Activated naive CD4-positive, alpha-beta T cell (primary cell): ENCODE results near the gene AMDHD2.
"Not testable (repeated sequence)": the region's sequence is repeated elsewhere in the genome, so short reads cannot be mapped to it uniquely, and the experiment has no call there.

Experiments used
- DNase-seq, 4 experiments: peaks; one replicate each; lab custom pipeline; 2025; lab: John Stamatoyannopoulos, UW

AMDHD2 gene

GRCh38 chr16:2520097-2520783 is at the start of gene AMDHD2:
TSS of gene AMDHD2 (plus strand) at chr16:2520371. CDS start at chr16:2520459, 88 bp downstream.
- DNase-seq: peak; percentile 60 to 88 (median 72)

GRCh38 chr16:2470603-2471015 is 49.6 kb upstream of the AMDHD2 start:
- no peak for DNase-seq

DNA sequence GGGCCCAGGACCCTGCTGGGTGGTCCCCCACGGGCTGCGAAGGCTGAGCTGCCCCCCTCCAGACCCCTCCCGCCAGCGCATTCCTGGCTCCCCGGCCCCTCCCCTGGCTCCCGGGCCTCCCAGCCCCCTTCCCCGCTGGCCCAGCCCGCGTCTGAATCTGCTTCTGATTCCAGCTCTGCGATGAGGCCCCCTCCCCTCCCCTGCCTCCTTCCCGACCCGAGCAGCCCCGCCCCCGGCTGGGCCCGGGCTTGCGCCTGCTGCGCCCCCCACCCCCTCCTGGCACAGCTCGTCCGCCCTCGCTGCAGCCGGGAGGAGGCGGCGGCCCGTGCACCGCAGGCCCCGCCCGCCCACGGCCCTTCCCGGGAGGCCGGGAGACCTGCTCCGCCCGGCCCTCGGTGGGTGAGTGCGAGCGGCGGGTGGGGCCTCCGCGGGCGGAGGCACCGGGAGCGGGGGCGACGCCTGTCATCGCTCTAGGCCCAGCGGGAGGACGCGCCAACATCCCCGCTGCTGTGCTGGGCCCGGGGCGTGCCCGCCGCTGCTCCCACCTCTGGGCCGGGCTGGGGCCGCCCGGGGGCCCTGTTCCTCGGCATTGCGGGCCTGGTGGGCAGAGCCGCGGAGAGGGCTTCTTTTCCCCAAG is 49.0 kb upstream of the AMDHD2 start, which contains the start of gene NTN3:
TSS of gene NTN3 (plus strand) at position 282 of the 637 bp plus-strand sequence. CDS start 405 bp downstream, outside the sequence.
- no peak for DNase-seq

- DNase-seq: no peak
These were observed 48.3 kb upstream of the AMDHD2 start for GRCh38 chr16:2471653-2472487.

- DNase-seq: no peak
These were observed 47.7 kb upstream of the AMDHD2 start for GRCh38 chr16:2472488-2472864.

DNA sequence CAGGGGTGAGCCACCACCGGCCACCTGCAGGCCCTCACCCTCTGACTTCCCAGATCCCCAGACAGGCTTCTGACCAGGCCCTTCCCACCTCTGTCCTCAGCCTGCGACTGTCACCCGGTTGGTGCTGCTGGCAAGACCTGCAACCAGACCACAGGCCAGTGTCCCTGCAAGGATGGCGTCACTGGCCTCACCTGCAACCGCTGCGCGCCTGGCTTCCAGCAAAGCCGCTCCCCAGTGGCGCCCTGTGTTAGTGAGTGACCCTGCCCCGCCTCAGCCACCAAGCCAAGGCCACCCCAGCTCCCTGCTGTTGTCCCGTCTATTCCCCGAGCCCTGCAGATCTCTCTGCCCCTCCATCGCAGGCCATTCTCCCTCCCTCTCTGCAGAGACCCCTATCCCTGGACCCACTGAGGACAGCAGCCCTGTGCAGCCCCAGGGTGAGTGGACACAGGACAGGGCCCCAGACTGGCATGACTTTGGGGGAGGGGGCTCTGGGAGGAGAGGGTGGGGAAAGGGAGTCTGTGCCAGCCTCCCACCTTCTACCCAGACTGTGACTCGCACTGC is 47.2 kb upstream of the AMDHD2 start:
- no peak for DNase-seq

- DNase-seq: peak in 1 of 4 experiments; percentile 31
These were observed 46.7 kb upstream of the AMDHD2 start for GRCh38 chr16:2473446-2473926.

DNA sequence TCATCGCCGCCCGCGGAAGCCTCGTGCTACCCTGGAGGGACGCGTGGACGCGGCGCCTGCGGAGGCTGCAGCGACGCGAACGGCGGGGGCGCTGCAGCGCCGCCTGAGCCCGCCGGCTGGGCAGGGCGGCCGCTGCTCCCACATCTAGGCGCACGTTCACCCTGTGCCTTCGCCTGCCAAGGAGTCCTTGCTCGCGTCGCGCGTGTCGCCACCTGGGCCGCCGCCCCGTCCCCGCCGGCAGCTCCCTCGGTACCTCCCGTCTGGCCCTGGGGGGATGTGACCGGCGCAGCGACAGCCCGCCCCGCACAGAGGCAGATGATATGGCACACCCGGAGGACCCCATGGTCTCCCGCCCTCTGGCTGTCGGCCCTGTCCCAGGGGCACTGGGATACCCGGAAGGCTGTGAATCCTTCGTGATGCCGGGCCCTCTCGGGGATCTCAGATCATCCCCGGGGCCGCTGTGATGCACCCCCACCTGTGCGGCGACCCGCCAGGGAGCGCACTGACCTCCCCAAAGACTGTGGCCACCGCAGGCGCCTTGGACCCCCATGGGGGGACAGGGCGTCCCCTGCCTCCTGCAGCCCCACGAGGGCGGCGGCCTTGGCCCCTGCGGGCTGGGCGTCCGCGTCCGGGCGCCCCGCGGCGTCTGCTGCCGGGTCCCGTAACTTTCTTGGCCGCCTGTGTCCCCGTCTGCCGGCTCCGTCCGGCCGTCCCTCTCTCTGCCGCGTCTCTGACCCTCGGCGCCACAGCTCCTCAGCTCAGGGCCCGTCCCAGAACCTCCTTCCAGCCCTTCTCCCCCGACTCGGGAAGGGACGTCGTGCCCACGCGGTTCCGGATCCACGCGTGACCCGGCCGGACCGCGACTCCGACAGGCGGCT is 45.9 kb upstream of the AMDHD2 start:
- DNase-seq: peak in 2 of 4 experiments; percentile 38 to 53

- peak; percentile 23 to 69 (median 43) for DNase-seq
These were observed 45.2 kb upstream of the AMDHD2 start, which contains the start of gene TBC1D24 for GRCh38 chr16:2474877-2475412. TSS of gene TBC1D24 (plus strand) at chr16:2475127. CDS start at chr16:2496149, 21,022 bp downstream.

DNA sequence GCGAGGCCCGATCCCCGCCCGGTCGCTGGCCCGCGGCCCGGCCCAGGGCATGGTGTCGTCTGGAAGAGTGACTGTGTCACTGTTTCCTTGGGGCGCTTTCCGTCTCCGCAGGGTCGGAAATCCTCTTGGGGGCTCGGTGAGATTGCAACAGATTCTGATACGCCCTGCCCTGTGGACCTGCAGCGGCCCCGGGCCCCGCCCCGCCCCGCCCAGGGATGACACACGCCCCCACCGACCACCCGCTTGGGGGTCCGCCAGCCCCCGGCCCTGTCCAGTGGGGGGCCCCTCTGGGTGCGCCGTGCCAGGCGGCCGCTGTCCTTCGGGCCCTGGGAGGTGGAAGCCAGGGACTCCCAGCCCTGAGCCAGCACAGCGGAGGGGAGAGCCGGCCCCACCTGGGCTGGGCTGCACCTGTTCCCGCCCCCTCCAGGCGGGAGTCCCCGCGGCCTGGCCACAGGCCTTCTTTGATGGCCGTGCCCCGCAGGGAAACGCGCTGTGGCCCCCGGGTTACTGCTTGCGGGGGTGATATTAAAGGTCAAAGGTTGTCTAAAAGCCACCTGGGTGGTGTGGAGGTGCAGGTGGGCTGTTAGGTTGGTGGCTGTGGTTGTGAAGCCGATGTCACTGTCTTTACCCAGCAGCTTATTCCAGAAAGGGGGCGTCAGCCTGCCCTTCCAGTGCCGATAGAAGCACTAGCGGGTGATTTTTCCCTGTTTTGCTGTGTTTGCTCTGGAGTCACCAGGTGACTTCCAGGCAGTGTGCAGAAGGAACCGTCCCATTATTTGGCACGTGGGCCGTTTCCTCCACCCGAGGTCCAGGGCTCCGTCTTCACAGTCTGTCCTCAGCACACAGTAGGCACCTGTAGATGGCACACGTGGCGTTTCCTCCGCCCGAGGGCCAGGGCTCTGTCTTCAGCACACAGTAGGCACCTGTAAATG is 44.5 kb upstream of the AMDHD2 start:
- DNase-seq: no peak

GRCh38 chr16:2476345-2476720 is 43.8 kb upstream of the AMDHD2 start:
- no peak for DNase-seq

- DNase-seq: no peak
These were observed 43.4 kb upstream of the AMDHD2 start for GRCh38 chr16:2476741-2477140.

DNA sequence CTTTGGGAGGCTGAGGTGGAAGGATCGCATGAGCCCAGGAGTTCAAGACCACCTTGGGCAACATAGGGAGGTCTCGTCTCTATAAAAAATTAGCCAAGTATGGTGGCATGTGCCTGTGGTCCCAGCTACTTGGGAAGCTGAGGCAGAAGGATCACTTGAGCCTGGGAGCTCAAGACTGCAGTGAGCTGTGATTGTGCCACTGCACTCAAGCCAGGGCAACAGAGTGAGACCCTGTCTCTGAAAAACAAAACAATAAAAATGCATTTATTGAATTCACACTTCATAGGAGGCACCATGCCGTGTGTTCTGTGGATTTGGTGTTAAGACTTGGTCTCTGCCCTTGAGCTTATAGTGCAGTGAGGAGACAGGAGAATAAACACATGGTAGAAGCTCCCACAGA is 42.8 kb upstream of the AMDHD2 start:
- DNase-seq: no peak

DNA sequence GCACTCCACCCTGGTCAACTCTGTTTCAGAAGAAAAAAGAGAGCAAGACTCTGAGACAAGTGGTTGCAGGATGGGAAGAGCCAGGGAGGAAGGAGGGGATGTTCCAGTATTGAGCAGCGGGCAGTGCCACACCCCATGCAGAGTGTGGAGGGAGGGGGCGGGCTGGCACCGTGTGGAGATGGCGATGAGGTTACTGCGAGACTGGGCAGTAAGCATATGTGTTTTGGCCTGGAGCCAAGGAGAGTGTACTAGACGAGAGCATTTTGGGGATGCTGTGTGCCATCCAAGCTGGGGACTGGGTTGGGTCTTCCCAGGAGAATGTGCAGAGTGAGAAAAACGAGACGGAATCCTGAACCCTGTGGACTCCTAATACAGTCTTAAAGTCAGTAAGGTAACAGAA is 41.9 kb upstream of the AMDHD2 start:
- DNase-seq: no peak

DNA sequence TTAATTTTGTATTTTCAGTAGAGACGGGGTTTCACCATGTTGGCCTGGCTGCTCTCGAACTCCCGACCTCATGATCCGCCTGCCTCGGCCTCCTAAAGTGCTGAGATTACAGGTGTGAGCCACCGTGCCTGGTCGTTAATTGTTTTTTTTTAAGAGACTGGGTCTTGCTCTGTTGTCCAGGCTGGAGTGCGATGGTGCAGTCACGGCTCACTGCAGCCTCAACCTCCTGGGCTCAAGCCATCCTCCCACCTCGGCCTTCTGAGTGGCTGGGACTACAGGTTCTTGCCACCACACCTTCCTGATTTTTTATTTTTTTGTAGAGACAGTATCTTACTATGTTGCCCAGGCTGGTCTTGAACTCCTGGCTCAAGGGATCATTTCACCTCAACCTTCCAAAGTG is 40.2 kb upstream of the AMDHD2 start:
- DNase-seq: not testable (repeated sequence)

DNA sequence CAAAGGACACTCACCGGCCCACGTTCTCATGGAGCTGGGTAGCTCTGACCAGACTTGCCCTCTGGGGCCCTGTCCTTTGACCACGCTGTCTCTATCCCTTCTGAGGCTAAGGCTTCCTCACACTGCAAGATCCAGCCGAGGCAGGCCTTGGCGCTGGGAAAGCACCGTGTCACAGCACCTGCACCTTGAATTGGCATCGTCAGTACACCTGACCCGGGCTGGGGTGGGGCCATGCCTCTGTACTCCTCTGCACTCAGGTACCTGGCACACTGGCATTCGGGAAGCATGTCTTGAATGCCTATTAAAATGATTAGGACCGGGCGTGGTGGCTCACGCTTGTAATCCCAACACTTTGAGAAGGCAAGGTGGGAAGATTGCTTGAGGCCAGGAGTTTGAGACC is 39.2 kb upstream of the AMDHD2 start:
- no peak for DNase-seq

DNA sequence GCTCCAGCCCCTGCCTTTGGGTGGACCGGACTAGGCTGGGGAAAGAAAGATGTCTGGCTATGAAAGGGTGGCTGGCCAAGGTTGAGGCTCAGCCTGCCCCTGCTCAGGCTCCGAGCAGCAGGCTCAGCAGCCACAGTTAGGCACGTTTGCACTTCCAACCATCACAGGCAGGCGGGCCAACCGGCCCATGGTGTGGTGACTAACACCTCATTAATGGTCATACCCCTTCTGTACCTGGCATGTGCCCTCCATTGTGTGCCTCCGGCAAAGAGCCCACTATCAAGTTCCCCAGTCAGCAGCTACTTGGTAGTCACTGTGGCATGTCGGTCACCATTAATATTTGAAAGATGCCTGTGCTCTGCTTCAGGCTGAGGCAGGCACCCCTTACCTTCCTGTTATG is 38.5 kb upstream of the AMDHD2 start:
- no peak for DNase-seq

- DNase-seq: no peak
These were observed 37.9 kb upstream of the AMDHD2 start for GRCh38 chr16:2482249-2482648.

GRCh38 chr16:2482708-2483534 is 37.2 kb upstream of the AMDHD2 start:
- DNase-seq: no peak
